Right cardiac atrium (tissue), 5 donors: ENCODE data around the gene C9orf40. TPM values are rescaled to one million over a fixed set of nuclear protein-coding genes. Genes with fewer than 3 reads are reported as not detected.

ENCODE experiments used
- ATAC-seq, 2 donors: fragments of 200-7000 bp; cut with Tn5 transposase; one replicate each; pipeline versions ENCODE4 v1.8.0 to v1.9.1; 2020; ENCODE audit warnings: moderate library complexity in 2 of 2, mild to moderate bottlenecking in 1 of 2
- DNase-seq, 3 donors: peaks; one replicate each; pipeline ENCODE4 v3.0.0-alpha.2; 2020
- H3K27ac ChIP-seq: one replicate; pipeline ENCODE4 v1.5.1; 2013; ENCODE audit warnings: mild to moderate bottlenecking, low read length, control low read depth, moderate library complexity
- H3K27me3 ChIP-seq: one replicate; pipeline ENCODE4 v1.6.1; 2013; ENCODE audit not compliant: control insufficient read depth, insufficient read depth
- H3K4me1 ChIP-seq: one replicate; pipeline ENCODE4 v1.6.1; 2013; ENCODE audit warnings: low read length; ENCODE audit not compliant: control insufficient read depth, insufficient read depth
- H3K4me3 ChIP-seq: one replicate; pipeline ENCODE4 v1.5.1; 2013; ENCODE audit warnings: low read length, control low read depth
- H3K9me3 ChIP-seq: one replicate; pipeline ENCODE4 v1.6.1; 2013; ENCODE audit warnings: low read length; ENCODE audit not compliant: control insufficient read depth
- WGBS: extraction: QIAGEN DNeasy Blood & Tissue Kit; methylation state at CpG from one replicate; pipeline ENCODE4 v1.1.7; 2013; 5-methylcytosine and 5-hydroxymethylcytosine counted together
- intact Hi-C, 4 donors: fragments of 100-400 bp; cut with DNase I; formaldehyde crosslinking; loops; one replicate each; pipeline versions ENCODE4 v1.11.0 to v1.14.0; 2022 to 2023
- polyA plus RNA-seq: library from polyadenylated mRNA; stranded (reverse); fragments of 200-250 nt; gene quantifications from one replicate; pipeline ENCODE4 v1.2.3, GENCODE V29; 2013
- total RNA-seq, 4 donors: library from RNA; stranded (reverse); fragmentation: NEBNext Ultra II Directional; extraction: Animal tissue kit (Norgen Biotek cat#: 25700); gene quantifications; one replicate each; pipeline ENCODE4 v1.2.1, GENCODE V29; 2021
- donor health status: healthy with polysubstance abuse.
- donor health status: DM: no; HTN: yes; CAD: no.
- donor health status: DM: no; HTN: no; CAD: no.
- donor health status: DM: no; HTN: yes; CAD: no; lungs with severe emphysema.
- donor health status: DM: yes; HTN: yes; CAD: no.

The C9orf40 gene
- total and polyA plus RNA-seq, 5 donors: 2.2 to 3.4 (median 2.3) TPM

DNA sequence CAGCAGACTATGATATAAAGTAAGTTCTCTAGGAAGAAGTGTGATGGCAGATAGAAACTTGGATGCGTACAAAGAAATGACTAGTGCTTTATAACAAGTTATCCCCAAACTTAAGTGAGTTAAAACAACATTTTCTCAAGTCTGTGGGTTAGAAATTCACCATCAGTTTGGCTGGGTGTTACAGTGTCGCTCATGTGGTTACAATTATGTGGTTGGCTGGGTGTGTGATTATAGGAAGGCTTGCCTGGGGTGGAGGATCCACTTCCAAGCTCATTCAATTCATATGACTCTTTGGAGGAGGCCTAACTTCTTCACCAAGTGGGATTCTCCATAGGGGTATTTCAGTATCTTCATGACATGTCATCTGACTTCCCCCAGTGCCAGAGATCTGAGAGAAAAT, 10.3 kb upstream of the C9orf40 start:
- Histone ChIP-seq H3K27me3 (no peaks in the 10 kb centered on the region), H3K4me3 (no peak overlapping the region), H3K27ac (no peak overlapping the region), H3K4me1 (no peaks in the 10 kb centered on the region), H3K9me3 (peaks cover 2% of the 10 kb centered on the region)
- intact Hi-C loops: no loop called here
- no peak for DNase-seq
- WGBS: 98% methylated on average over 2 of the region's 2 CpGs
- no peak for ATAC-seq

DNA sequence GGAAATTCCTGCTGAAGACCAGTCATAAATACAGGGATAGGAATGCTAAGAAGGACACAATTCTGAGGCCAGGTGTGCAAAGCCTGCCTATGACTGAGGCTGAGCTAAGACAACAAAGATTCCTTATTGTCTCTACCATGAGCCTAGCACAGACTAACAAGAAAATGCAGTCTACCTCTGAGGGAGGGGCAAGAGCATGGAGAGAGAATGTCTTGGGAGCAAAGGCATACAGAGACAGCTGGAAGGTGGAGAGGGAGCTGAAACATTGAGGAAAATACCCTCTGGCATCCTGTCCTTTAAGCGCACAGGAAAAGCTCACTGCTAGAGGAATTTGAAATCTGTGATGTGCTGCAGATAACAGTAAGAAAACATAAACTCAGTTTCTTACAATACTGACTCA, 8.8 kb upstream of the C9orf40 start:
- Histone ChIP-seq H3K27ac (no peak overlapping the region), H3K9me3 (peaks cover 2% of the 10 kb centered on the region), H3K27me3 (no peaks in the 10 kb centered on the region), H3K4me3 (no peak overlapping the region), H3K4me1 (no peaks in the 10 kb centered on the region)
- ATAC-seq: no peak
- WGBS: 95% methylated on average over 1 of the region's 1 CpG
- intact Hi-C loops: no loop called here
- no peak for DNase-seq

DNA sequence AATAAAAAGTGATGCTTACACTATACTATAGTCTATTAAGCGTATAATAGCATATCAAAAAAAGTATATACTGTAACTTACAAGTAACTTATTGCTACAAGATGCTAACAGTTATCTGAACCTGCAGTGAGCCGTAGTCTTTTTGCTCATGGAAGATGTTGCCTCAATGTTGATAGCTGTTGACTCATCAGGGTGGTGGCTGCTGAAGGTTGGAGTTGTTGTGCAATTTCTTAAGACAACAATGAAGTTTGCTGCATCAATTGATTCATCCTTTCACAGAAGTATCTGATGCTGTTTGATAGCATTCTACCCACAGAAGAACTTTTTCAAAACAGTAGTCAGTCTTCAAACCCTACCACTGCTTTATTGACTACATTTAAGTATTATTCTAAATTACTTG, 7.8 kb upstream of the C9orf40 start:
- 73% methylated on average over 2 of the region's 2 CpGs for WGBS

DNA sequence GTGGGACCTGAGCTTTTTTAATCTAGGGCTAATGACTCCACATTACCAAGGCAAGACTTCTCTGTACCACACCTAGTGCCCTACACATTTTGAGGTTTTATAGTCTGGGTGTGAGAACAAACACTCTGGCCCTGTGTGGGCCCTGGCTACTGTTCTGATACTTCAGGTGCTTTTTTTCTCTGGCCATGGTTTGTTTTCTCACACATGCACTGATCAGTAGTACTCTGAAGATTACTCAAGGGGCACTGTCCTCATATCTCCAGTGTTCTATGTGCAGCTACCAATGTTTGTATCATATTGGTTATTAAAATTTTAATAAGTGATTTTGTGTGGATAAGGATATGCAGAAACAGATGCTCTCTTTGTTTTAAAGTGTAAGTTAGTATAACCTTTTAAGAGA, 5.9 kb upstream of the C9orf40 start:
- intact Hi-C loops: no loop called here
- Histone ChIP-seq H3K9me3 (peaks cover 2% of the 10 kb centered on the region), H3K27me3 (no peaks in the 10 kb centered on the region), H3K4me1 (no peaks in the 10 kb centered on the region), H3K27ac (no peak overlapping the region), H3K4me3 (no peak overlapping the region)
- ATAC-seq: no peak
- DNase-seq: no peak

More for the DNA sequence above, 7.8 kb upstream of the C9orf40 start:
- ATAC-seq: no peak
- Histone ChIP-seq H3K9me3 (peaks cover 2% of the 10 kb centered on the region), H3K27me3 (no peaks in the 10 kb centered on the region), H3K27ac (no peak overlapping the region), H3K4me3 (no peak overlapping the region), H3K4me1 (no peaks in the 10 kb centered on the region)
- no peak for DNase-seq
- intact Hi-C loops: no loop called here

DNA sequence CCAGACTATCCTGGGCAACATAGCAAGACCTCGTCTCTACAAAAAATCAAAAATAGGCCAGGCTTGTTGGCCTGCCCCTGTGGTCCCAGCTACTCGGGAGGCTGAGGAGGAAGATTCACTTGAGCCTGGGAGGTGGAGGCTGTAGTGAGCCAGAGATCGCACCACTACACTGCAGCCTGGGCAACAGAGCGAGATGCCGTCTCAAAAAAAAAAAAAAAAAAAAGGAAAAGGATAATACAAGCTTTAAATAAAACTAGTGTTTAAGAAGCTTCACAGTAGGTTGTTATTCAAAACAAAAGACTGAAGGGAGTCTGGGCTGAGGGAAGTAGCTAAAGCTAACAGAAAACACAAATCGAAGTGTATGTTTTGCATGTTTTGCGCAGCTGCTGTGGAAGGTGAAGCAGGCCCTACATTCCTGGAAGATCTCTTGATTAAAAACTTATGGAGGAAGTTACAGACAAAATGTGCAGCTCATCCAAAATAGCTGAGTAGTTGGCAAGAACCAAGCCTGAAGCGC, 581 bp upstream of the C9orf40 start:
- 42% methylated on average over 8 of the region's 8 CpGs for WGBS
- Histone ChIP-seq H3K27me3 (no peaks in the 10 kb centered on the region), H3K9me3 (no peaks in the 10 kb centered on the region), H3K4me1 (no peaks in the 10 kb centered on the region), H3K27ac (peak overlapping the region; percentile 87), H3K4me3 (peak overlapping the region; percentile 66)
- intact Hi-C loops: no loop called here
- ATAC-seq: peak in 1 of 2 donors; percentile 9
- DNase-seq: peak in 1 of 3 donors; percentile 15

DNA sequence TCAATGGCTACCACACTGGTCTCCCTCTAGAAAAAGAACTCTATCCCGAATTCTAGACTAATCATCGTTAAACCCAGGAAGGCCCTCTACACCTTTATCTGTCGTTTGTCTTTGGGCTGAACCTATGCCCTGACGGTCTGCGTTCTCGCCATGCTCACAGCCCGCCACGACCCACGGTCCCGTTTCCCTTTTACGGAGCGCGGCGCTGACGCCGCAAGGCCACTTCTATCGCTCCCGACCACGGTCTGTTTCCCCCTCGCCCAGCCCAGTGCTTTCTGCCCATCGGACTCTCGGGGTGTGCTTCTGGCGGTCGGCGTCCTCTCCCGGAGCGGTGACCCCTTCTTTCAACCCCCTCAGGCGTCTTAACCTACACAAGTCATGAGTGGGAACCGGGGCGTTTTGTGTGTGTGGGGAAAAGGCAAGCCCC, 974 bp downstream of the C9orf40 start:
- no peaks in the 10 kb centered on the region for H3K4me1 ChIP-seq
- intact Hi-C loops: no loop called here
- peak overlapping the region; percentile 78 for H3K27ac ChIP-seq
- no peaks in the 10 kb centered on the region for H3K27me3 ChIP-seq
- under 1% methylated on average over 30 of the region's 30 CpGs for WGBS
- H3K4me3 ChIP-seq: peak overlapping the region; percentile 66
- ATAC-seq (peak; percentile 45 to 50), DNase-seq (peak; percentile 51 to 80 (median 77))
- H3K9me3 ChIP-seq: no peaks in the 10 kb centered on the region

DNA sequence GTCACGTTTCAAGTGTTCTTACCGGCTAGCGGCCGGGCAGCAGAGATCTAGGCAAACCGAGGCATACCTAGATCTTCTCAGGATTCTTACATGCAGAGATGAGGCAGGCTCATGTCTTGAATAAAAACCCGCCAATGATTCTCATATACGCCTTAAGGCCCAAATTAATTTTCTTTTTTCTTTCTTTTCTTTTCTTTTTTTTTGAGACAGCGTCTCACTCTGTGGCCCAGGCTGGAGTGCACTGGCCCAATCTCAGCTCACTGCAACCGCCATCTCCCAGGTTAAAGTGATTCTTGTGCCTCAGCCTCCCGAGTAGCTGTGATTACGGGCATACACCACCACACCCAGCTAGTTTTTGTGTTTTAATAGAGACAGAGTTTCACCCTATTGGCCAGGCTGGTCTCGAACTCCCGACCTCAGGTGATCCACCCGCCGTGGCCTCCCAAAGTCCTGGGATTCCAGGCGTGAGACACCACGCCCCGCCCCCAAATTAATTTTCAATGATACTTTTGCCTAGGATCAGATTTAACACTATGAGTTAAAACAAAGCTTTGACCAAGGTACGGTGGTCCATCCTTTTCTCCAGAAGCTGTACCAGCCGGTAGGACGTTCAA, 1.5 kb downstream of the C9orf40 start:
- Histone ChIP-seq H3K27ac (peak overlapping the region; percentile 78), H3K4me1 (no peaks in the 10 kb centered on the region), H3K9me3 (no peaks in the 10 kb centered on the region), H3K4me3 (peak overlapping the region; percentile 66), H3K27me3 (no peaks in the 10 kb centered on the region)
- ATAC-seq (no peak), DNase-seq (no peak)
- intact Hi-C loops: no loop called here
- 71% methylated on average over 21 of the region's 21 CpGs for WGBS

DNA sequence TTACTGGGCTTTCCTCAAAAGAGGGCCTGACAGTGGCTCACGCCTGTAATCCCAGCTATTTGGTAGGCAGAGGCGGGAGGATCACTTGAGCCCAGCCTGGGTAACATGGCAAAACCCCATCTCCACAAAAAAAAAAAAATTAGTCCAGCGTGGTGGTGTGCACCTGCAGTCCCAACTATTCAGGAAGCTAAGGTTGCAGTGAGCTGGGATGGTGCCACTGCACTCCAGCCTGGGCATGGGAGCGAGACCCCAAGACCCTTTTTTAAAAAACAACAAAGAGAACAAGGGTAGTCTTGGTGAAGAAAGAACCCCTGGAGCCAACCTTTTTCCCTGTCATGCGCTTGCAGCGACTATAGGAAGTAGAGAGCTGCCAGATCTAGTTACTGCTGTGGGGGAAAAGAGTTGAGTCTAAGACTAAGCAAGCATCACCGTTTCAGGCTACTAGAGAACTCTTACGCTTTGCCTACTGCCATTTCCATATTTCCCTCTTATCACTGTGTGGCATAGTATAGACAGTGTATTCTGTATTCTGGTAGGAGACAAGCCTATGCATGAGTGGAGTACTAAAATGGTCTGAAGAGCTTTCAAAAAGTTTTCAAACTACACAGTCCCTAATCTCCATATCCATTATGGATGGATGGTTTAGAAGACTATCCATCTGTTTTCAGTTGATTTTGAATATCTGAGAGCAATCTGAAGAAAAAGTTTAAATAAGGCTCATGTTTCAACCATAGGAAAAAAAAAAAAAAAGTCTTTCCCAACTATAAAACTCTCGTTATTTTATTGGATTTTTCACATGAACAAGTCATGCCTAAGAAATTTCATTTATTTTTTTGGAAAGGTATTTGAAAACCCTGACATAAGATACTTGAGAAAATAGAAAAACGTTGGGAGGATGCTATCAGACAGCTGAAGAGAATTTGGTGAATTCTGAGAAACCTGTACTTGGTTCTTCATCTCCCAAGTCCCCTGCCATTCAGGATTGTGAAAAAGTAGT, 2.6 kb downstream of the C9orf40 start:
- Histone ChIP-seq H3K9me3 (no peaks in the 10 kb centered on the region), H3K27ac (peak overlapping the region; percentile 33), H3K4me3 (no peak overlapping the region), H3K4me1 (no peaks in the 10 kb centered on the region), H3K27me3 (no peaks in the 10 kb centered on the region)
- no peak for ATAC-seq
- 83% methylated on average over 10 of the region's 10 CpGs for WGBS
- intact Hi-C loops: no loop called here
- no peak for DNase-seq

DNA sequence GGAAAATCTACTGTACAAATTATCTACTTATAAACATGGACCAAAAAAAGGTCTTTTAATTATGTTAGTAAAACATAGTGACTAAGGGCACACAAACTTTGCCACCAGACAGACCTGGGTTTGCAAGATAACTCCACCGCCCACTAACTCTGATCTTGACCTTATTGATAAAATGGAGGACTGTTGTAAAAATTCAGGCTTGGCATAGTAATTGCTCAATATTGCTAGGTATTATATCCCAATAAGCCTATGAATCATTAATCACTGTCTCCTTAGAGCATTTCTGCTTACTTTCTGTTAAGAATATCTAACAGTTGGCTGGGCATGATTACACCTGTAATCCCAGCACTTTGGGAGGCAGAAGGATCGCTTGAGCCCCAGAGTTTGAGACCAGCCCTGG, 3.8 kb downstream of the C9orf40 start:
- DNase-seq (no peak), ATAC-seq (no peak)
- intact Hi-C loops: no loop called here
- Histone ChIP-seq H3K4me1 (no peaks in the 10 kb centered on the region), H3K4me3 (no peak overlapping the region), H3K27ac (no peak overlapping the region), H3K9me3 (no peaks in the 10 kb centered on the region), H3K27me3 (no peaks in the 10 kb centered on the region)
- WGBS: 85% methylated on average over 2 of the region's 2 CpGs

DNA sequence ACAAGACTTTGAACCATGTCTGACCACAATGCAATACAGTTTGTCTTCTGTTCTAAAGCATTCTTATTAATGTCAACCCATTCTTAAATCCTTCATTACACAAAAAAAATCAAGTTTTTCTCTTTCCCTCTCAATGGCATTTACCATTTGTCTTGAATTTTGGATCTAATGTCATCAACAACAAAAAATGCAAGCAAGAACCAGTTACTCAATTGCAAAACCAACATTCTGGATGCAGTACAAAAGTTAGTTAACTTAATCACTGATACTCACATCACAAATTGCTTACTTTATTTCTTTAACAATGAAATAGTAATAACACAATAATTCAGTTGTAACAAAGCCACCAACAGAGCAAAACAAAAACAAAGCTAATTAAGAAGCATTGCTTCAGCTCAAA, 6.0 kb downstream of the C9orf40 start:
- Histone ChIP-seq H3K9me3 (no peaks in the 10 kb centered on the region), H3K27me3 (no peaks in the 10 kb centered on the region), H3K27ac (no peak overlapping the region), H3K4me1 (no peaks in the 10 kb centered on the region), H3K4me3 (no peak overlapping the region)
- DNase-seq: no peak
- no peak for ATAC-seq
- intact Hi-C loops: no loop called here

DNA sequence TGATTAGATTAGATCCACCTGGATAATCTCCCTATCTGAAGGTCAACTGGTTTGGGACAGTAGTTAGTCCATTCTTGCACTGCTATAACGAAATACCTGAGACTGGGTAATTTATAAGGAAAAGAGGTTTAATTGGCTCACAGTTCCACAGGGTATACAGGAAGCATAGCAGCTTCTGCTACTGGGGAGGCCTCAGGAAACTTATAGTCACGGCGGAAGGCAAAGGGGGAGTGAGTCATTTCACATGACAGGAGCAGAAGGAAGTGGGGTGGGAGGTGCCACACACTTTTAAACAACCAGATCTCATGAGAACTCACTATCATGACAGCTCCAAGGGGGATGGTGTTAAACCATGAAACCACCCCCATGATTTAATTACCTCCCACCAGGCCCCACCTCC, 9.9 kb downstream of the C9orf40 start:
- DNase-seq (no peak), ATAC-seq (no peak)
- no peak overlapping the region for H3K27ac ChIP-seq
- no peak overlapping the region for H3K4me3 ChIP-seq
- H3K27me3 ChIP-seq: no peaks in the 10 kb centered on the region
- intact Hi-C loops: no loop called here
- 46% methylated on average over 3 of the region's 3 CpGs for WGBS
- no peaks in the 10 kb centered on the region for H3K9me3 ChIP-seq
- H3K4me1 ChIP-seq: peaks cover 1% of the 10 kb centered on the region
